Stimulated activated naive CD8-positive, alpha-beta T cell treated with anti-CD3 and anti-CD28 coated beads, Interleukin-15, amount 100 ng/mL, for 72 hours (primary cell): ENCODE measurements around the gene SHANK3.

Source experiments
- ATAC-seq: fragments of 150-1000 bp; cut with Tn5 transposase; 2 replicates; pipeline ENCODE4 v1.10.0; 2021; ENCODE audit warnings: mild to moderate bottlenecking, moderate library complexity
- DNase-seq, 2 donors: peaks; one replicate each; pipeline ENCODE4 v3.0.0; 2021 to 2022
- H3K27ac Mint-ChIP-seq, 2 donors: one replicate each; pipeline ENCODE4 v1.8.0; 2022; ENCODE audit warnings: mild to moderate bottlenecking in 2 of 2, mixed read lengths in 2 of 2, moderate library complexity in 2 of 2
- H3K27me3 Mint-ChIP-seq: one replicate; pipeline ENCODE4 v1.8.0; 2022; ENCODE audit warnings: mixed read lengths
- H3K4me1 Mint-ChIP-seq: one replicate; pipeline ENCODE4 v1.8.0; 2022; ENCODE audit warnings: mild to moderate bottlenecking, mixed read lengths
- H3K4me3 Mint-ChIP-seq, 2 donors: one replicate each; pipeline ENCODE4 v1.8.0; 2022; ENCODE audit warnings: mild to moderate bottlenecking in 2 of 2, mixed read lengths in 2 of 2, moderate library complexity in 1 of 2
- H3K9me3 Mint-ChIP-seq, 2 donors: one replicate each; pipeline ENCODE4 v1.8.0; 2022; ENCODE audit warnings: mixed read lengths in 2 of 2

The SHANK3 gene

GRCh38 chr22:50683994-50684371 lies 11.4 kb downstream of the SHANK3 start:
- H3K27ac Mint-ChIP-seq, result no peak overlapping the region
- ATAC-seq (no peak), DNase-seq (no peak)
- no peak overlapping the region for H3K4me3 Mint-ChIP-seq
- H3K27me3 Mint-ChIP-seq, result no peaks in the 10 kb centered on the region
- no peaks in the 10 kb centered on the region for H3K9me3 Mint-ChIP-seq
- H3K4me1 Mint-ChIP-seq, result no peaks in the 10 kb centered on the region

- H3K4me3 Mint-ChIP-seq, result no peak overlapping the region
- no peaks in the 10 kb centered on the region for H3K4me1 Mint-ChIP-seq
- H3K27ac Mint-ChIP-seq, result peak overlapping the region in 1 of 2 donors; percentile 60
- ATAC-seq (no peak), DNase-seq (no peak)
- H3K27me3 Mint-ChIP-seq, result no peaks in the 10 kb centered on the region
- no peaks in the 10 kb centered on the region for H3K9me3 Mint-ChIP-seq
These were observed 11.9 kb downstream of the SHANK3 start for GRCh38 chr22:50684501-50684900.

- H3K27me3 Mint-ChIP-seq, result no peaks in the 10 kb centered on the region
- no peaks in the 10 kb centered on the region for H3K4me1 Mint-ChIP-seq
- H3K27ac Mint-ChIP-seq, result no peak overlapping the region
- ATAC-seq (no peak), DNase-seq (no peak)
- no peak overlapping the region for H3K4me3 Mint-ChIP-seq
- H3K9me3 Mint-ChIP-seq, result no peaks in the 10 kb centered on the region
These were observed 12.4 kb downstream of the SHANK3 start for GRCh38 chr22:50684986-50685385.

- Mint-ChIP-seq H3K9me3 (no peaks in the 10 kb centered on the region), H3K4me3 (no peak overlapping the region), H3K27ac (peak overlapping the region; percentile 29 to 64), H3K27me3 (no peaks in the 10 kb centered on the region), H3K4me1 (no peaks in the 10 kb centered on the region)
- ATAC-seq, result no peak
- DNase-seq, result no peak
These were observed 14.2 kb downstream of the SHANK3 start for GRCh38 chr22:50686794-50687193.

GRCh38 chr22:50687829-50688228 lies 15.2 kb downstream of the SHANK3 start:
- no peak overlapping the region for H3K27ac Mint-ChIP-seq
- no peaks in the 10 kb centered on the region for H3K4me1 Mint-ChIP-seq
- no peaks in the 10 kb centered on the region for H3K9me3 Mint-ChIP-seq
- DNase-seq (no peak), ATAC-seq (no peak)
- H3K4me3 Mint-ChIP-seq, result no peak overlapping the region
- H3K27me3 Mint-ChIP-seq, result no peaks in the 10 kb centered on the region

- H3K9me3 Mint-ChIP-seq, result no peaks in the 10 kb centered on the region
- H3K27me3 Mint-ChIP-seq, result no peaks in the 10 kb centered on the region
- no peak for ATAC-seq
- no peak overlapping the region for H3K4me3 Mint-ChIP-seq
- no peaks in the 10 kb centered on the region for H3K4me1 Mint-ChIP-seq
- no peak overlapping the region for H3K27ac Mint-ChIP-seq
- DNase-seq, result no peak
These were observed 15.8 kb downstream of the SHANK3 start for GRCh38 chr22:50688448-50688847.

GRCh38 chr22:50691521-50691920 lies 18.9 kb downstream of the SHANK3 start:
- H3K4me3 Mint-ChIP-seq, result no peak overlapping the region
- ATAC-seq, result no peak

GRCh38 chr22:50693462-50693861 lies 20.8 kb downstream of the SHANK3 start:
- DNase-seq, result no peak
- H3K27ac Mint-ChIP-seq, result no peak overlapping the region
- ATAC-seq, result no peak

More at GRCh38 chr22:50691521-50691920, 18.9 kb downstream of the SHANK3 start:
- no peaks in the 10 kb centered on the region for H3K4me1 Mint-ChIP-seq
- H3K27ac Mint-ChIP-seq, result no peak overlapping the region
- no peaks in the 10 kb centered on the region for H3K27me3 Mint-ChIP-seq
- DNase-seq, result peak in 1 of 2 donors; percentile 28
- no peaks in the 10 kb centered on the region for H3K9me3 Mint-ChIP-seq

GRCh38 chr22:50694099-50694605 lies 21.5 kb downstream of the SHANK3 start:
- peaks cover 4% of the 10 kb centered on the region for H3K4me1 Mint-ChIP-seq
- DNase-seq, result no peak
- no peaks in the 10 kb centered on the region for H3K27me3 Mint-ChIP-seq
- no peak overlapping the region for H3K27ac Mint-ChIP-seq
- ATAC-seq, result no peak
- H3K9me3 Mint-ChIP-seq, result no peaks in the 10 kb centered on the region
- no peak overlapping the region for H3K4me3 Mint-ChIP-seq

More at GRCh38 chr22:50693462-50693861, 20.8 kb downstream of the SHANK3 start:
- H3K4me3 Mint-ChIP-seq, result no peak overlapping the region
- no peaks in the 10 kb centered on the region for H3K4me1 Mint-ChIP-seq
- no peaks in the 10 kb centered on the region for H3K27me3 Mint-ChIP-seq
- H3K9me3 Mint-ChIP-seq, result no peaks in the 10 kb centered on the region

- no peak overlapping the region for H3K4me3 Mint-ChIP-seq
- H3K27me3 Mint-ChIP-seq, result no peaks in the 10 kb centered on the region
- no peak overlapping the region for H3K27ac Mint-ChIP-seq
- H3K4me1 Mint-ChIP-seq, result peaks cover 5% of the 10 kb centered on the region
- no peak for ATAC-seq
- no peaks in the 10 kb centered on the region for H3K9me3 Mint-ChIP-seq
- DNase-seq, result no peak
These were observed 22.3 kb downstream of the SHANK3 start for GRCh38 chr22:50694766-50695420.

GRCh38 chr22:50695421-50696250 lies 23.0 kb downstream of the SHANK3 start:
- no peak overlapping the region for H3K4me3 Mint-ChIP-seq
- peaks cover 5% of the 10 kb centered on the region for H3K4me1 Mint-ChIP-seq
- H3K9me3 Mint-ChIP-seq, result no peaks in the 10 kb centered on the region
- no peak for DNase-seq
- ATAC-seq, result no peak
- H3K27me3 Mint-ChIP-seq, result no peaks in the 10 kb centered on the region
- no peak overlapping the region for H3K27ac Mint-ChIP-seq

GRCh38 chr22:50696251-50696798 lies 23.7 kb downstream of the SHANK3 start:
- DNase-seq, result no peak
- Mint-ChIP-seq H3K4me3 (no peak overlapping the region), H3K27me3 (no peaks in the 10 kb centered on the region), H3K4me1 (peaks cover 5% of the 10 kb centered on the region), H3K27ac (no peak overlapping the region), H3K9me3 (no peaks in the 10 kb centered on the region)
- no peak for ATAC-seq

GRCh38 chr22:50696799-50697561 lies 24.4 kb downstream of the SHANK3 start:
- DNase-seq, result no peak
- no peaks in the 10 kb centered on the region for H3K27me3 Mint-ChIP-seq
- H3K27ac Mint-ChIP-seq, result no peak overlapping the region
- ATAC-seq, result peak; percentile 44
- peaks cover 9% of the 10 kb centered on the region for H3K4me1 Mint-ChIP-seq
- no peak overlapping the region for H3K4me3 Mint-ChIP-seq
- no peaks in the 10 kb centered on the region for H3K9me3 Mint-ChIP-seq

GRCh38 chr22:50697667-50698506 lies 25.3 kb downstream of the SHANK3 start:
- ATAC-seq, result peak; percentile 41
- DNase-seq, result no peak
- Mint-ChIP-seq H3K27me3 (no peaks in the 10 kb centered on the region), H3K4me3 (no peak overlapping the region), H3K9me3 (no peaks in the 10 kb centered on the region), H3K4me1 (peaks cover 18% of the 10 kb centered on the region), H3K27ac (no peak overlapping the region)

GRCh38 chr22:50698546-50698945 lies 25.9 kb downstream of the SHANK3 start:
- DNase-seq (no peak), ATAC-seq (no peak)
- H3K4me1 Mint-ChIP-seq, result peaks cover 20% of the 10 kb centered on the region
- no peaks in the 10 kb centered on the region for H3K27me3 Mint-ChIP-seq
- H3K4me3 Mint-ChIP-seq, result no peak overlapping the region
- H3K27ac Mint-ChIP-seq, result no peak overlapping the region
- H3K9me3 Mint-ChIP-seq, result no peaks in the 10 kb centered on the region
